ENCODE results near the gene AGK. TPM values are rescaled to one million over a fixed set of nuclear protein-coding genes. Genes with fewer than 3 reads are reported as not detected.
A peak's percentile ranks its signal among the peaks of the same experiment; 100 is the strongest.

Gene AGK
- total RNA-seq, 2 experiments from 2014 or later, result 41.0 to 41.2 TPM

- no peak for ATAC-seq
- DNase-seq, result no peak
- H3K9me3 Mint-ChIP-seq (ENCODE audit: insufficient read depth), result no peaks in the 10 kb centered on the region
- H3K27ac Mint-ChIP-seq, result no peak overlapping the region
- ChIA-PET CTCF (interaction anchor here (1.5 to 15.1 kb wide), 3 partner anchors 50 to 133 kb away, joined by 4 to 187 read pairs (median 65); partner anchors contain the start of gene SSBP1), POLR2A (interaction anchor here (2.6 kb wide), 1 partner anchor 87 kb away, joined by 8 read pairs; the partner anchor contains the start of gene SSBP1)
- H3K4me3 Mint-ChIP-seq, result no peak overlapping the region
- H3K4me1 Mint-ChIP-seq (ENCODE audit: low read depth), result peaks cover 6% of the 10 kb centered on the region
- peaks cover 24% of the 10 kb centered on the region for H3K36me3 Mint-ChIP-seq (ENCODE audit: low read depth)
- no peaks in the 10 kb centered on the region for H3K27me3 Mint-ChIP-seq (ENCODE audit: low read depth)
These were observed 100.2 kb downstream of the AGK start for GRCh38 chr7:141651417-141651816.

DNA sequence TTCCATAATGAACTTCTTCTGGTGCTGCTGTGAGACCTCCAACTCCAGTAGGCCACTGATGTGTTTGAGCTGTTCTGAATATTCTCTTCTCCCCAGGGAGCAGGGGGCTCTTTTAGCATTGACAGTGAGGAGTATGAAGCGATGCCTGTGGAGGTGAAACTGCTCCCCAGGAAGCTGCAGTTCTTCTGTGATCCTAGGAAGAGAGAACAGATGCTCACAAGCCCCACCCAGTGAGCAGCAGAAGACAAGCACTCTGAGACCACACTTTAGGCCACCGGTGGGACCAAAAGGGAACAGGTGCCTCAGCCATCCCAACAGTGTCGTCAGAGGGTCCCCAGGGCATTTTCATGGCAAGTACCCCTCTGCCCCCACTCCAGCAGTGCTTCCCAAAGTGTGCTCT lies 101.5 kb downstream of the AGK start:
- no peak for ATAC-seq
- no peak for DNase-seq
- POLR2A ChIA-PET, result interaction anchor here (2.6 kb wide), 1 partner anchor 86 kb away, joined by 8 read pairs; the partner anchor contains the start of gene SSBP1
- H3K4me3 Mint-ChIP-seq, result no peak overlapping the region
- no peak overlapping the region for H3K27ac Mint-ChIP-seq
- peaks cover 26% of the 10 kb centered on the region for H3K36me3 Mint-ChIP-seq (ENCODE audit: low read depth)
- CTCF ChIA-PET, result interaction anchor here (1.0 to 15.1 kb wide), 5 partner anchors 9 to 132 kb away, joined by 4 to 187 read pairs (median 4); partner anchors contain the start of gene SSBP1
- peaks cover 6% of the 10 kb centered on the region for H3K4me1 Mint-ChIP-seq (ENCODE audit: low read depth)
- no peaks in the 10 kb centered on the region for H3K27me3 Mint-ChIP-seq (ENCODE audit: low read depth)
- no peaks in the 10 kb centered on the region for H3K9me3 Mint-ChIP-seq (ENCODE audit: insufficient read depth)

DNA sequence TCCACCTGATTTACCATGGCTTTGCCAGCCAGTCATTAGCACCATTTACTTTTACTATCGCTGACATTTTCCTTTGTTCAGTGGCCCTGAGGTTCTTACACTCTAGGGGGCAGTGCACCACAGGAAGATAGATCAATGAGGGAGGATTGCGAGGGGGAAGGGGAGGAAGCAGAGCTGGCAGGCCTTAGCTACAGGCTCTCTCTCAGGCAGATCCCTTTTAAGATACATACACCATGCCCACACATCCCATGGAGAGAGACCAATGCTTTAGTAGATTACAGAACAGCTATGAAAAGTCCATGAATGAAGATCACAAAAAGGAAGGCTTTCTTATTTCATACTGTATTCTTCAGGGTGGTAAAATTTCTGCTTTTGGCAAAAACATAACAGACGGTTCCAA lies 103.3 kb downstream of the AGK start:
- Mint-ChIP-seq H3K9me3 (ENCODE audit: insufficient read depth) (no peaks in the 10 kb centered on the region), H3K36me3 (ENCODE audit: low read depth) (peaks cover 22% of the 10 kb centered on the region), H3K4me3 (no peak overlapping the region), H3K27me3 (ENCODE audit: low read depth) (no peaks in the 10 kb centered on the region), H3K4me1 (ENCODE audit: low read depth) (peaks cover 6% of the 10 kb centered on the region), H3K27ac (peak overlapping the region; percentile 17)
- ChIA-PET CTCF (interaction anchor here (0.6 to 15.1 kb wide), 40 partner anchors 9 to 640 kb away, joined by 3 to 187 read pairs (median 5); partner anchors contain the start of genes DENND11, MRPS33 and SSBP1), POLR2A (interaction anchor here (0.6 to 2.5 kb wide), 2 partner anchors 52 to 83 kb away, joined by 3 to 10 read pairs; partner anchors contain the start of gene SSBP1)
- peak; percentile 78 for DNase-seq
- ATAC-seq, result peak; percentile 89

- CTCF ChIA-PET, result interaction anchor here (1.2 to 15.1 kb wide), 3 partner anchors 10 to 78 kb away, joined by 3 to 187 read pairs (median 5); partner anchors contain the start of gene SSBP1
- no peaks in the 10 kb centered on the region for H3K27me3 Mint-ChIP-seq (ENCODE audit: low read depth)
- H3K4me3 Mint-ChIP-seq, result no peak overlapping the region
- no peak overlapping the region for H3K27ac Mint-ChIP-seq
- no peaks in the 10 kb centered on the region for H3K9me3 Mint-ChIP-seq (ENCODE audit: insufficient read depth)
- DNase-seq, result no peak
- peaks cover 32% of the 10 kb centered on the region for H3K36me3 Mint-ChIP-seq (ENCODE audit: low read depth)
- ATAC-seq, result no peak
- POLR2A ChIA-PET, result no interaction called here
- peaks cover 24% of the 10 kb centered on the region for H3K4me1 Mint-ChIP-seq (ENCODE audit: low read depth)
These were observed 108.3 kb downstream of the AGK start for GRCh38 chr7:141659501-141659900.

DNA sequence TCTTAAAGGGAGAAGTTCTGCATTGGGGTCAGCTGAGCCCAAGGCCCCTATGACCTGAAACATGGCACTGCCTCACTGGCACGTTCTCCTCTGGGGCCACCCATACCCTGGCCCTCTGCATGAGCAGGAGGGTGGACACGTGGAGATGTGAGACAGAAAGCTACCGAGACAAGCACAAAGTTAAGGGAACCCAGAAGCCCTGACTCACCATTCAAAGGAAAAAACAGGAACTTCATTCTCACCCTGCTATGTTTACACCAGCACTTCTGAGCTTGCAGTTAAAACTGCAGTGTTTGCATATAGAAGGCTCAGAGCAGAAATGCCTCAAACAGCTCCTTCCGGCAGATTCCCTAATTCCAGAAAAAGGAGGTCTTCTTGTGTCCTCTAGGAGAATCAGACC lies 109.0 kb downstream of the AGK start:
- Mint-ChIP-seq H3K36me3 (ENCODE audit: low read depth) (peaks cover 30% of the 10 kb centered on the region), H3K4me3 (no peak overlapping the region), H3K9me3 (ENCODE audit: insufficient read depth) (no peaks in the 10 kb centered on the region), H3K4me1 (ENCODE audit: low read depth) (peaks cover 21% of the 10 kb centered on the region), H3K27ac (peak overlapping the region; percentile 6), H3K27me3 (ENCODE audit: low read depth) (no peaks in the 10 kb centered on the region)
- ATAC-seq, result no peak
- DNase-seq, result no peak
- CTCF ChIA-PET, result interaction anchor here (0.9 to 15.1 kb wide), 2 partner anchors 19 to 77 kb away, joined by 3 to 187 read pairs; partner anchors contain the start of gene SSBP1
- POLR2A ChIA-PET, result interaction anchor here (1.2 kb wide), 1 partner anchor 41 kb away, joined by 3 read pairs; no protein-coding TSS in a partner anchor

DNA sequence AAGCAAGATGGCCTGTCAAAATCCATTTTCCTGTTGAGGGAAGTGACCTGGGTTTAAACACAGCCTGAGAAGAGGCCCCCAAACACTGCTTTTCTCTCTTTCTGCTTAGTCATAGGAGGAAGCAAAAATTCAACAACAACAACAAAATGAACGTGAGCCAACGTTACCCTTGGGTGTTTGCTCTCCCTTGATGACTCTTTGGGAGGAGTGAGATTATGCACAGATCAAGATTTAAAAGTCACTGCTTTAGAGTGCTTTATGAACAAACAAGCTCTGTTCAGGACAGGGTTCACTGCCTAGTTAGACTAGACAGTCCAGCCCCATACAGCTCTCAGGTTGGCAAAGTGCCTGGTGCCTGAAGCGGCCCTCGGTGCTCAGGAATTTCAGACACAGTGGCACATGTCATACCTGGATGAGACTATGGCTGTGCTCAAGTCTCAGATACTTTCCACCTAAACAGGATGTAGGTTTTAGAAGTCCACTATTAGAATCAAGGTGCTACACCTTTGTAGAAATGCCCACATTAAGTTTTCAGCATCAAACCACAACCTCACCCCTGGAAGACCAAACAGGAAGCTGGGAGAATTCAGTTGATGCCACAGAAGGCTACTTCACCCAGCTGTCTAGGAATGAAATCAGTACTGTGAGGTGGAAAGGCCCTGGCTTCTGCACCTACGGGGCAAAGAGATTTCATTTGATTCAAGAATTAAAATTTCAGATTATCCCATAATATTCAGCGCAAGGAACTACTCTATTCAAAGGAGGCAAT lies 112.1 kb downstream of the AGK start:
- peak overlapping the region; percentile 56 for H3K27ac Mint-ChIP-seq
- DNase-seq (no peak), ATAC-seq (peak; percentile 18)
- H3K36me3 Mint-ChIP-seq (ENCODE audit: low read depth), result peaks cover 28% of the 10 kb centered on the region
- no peaks in the 10 kb centered on the region for H3K9me3 Mint-ChIP-seq (ENCODE audit: insufficient read depth)
- no peaks in the 10 kb centered on the region for H3K27me3 Mint-ChIP-seq (ENCODE audit: low read depth)
- peaks cover 21% of the 10 kb centered on the region for H3K4me1 Mint-ChIP-seq (ENCODE audit: low read depth)
- CTCF ChIA-PET, result interaction anchor here (0.6 to 15.1 kb wide), 6 partner anchors 9 to 75 kb away, joined by 3 to 187 read pairs (median 4); partner anchors contain the start of genes SSBP1 and WEE2
- POLR2A ChIA-PET, result interaction anchor here (1.3 kb wide), 1 partner anchor 38 kb away, joined by 3 read pairs; no protein-coding TSS in a partner anchor
- no peak overlapping the region for H3K4me3 Mint-ChIP-seq

GRCh38 chr7:141664450-141664849 lies 113.2 kb downstream of the AGK start:
- H3K27ac Mint-ChIP-seq, result no peak overlapping the region
- no peaks in the 10 kb centered on the region for H3K27me3 Mint-ChIP-seq (ENCODE audit: low read depth)
- peaks cover 21% of the 10 kb centered on the region for H3K4me1 Mint-ChIP-seq (ENCODE audit: low read depth)
- DNase-seq, result no peak
- H3K9me3 Mint-ChIP-seq (ENCODE audit: insufficient read depth), result no peaks in the 10 kb centered on the region
- peaks cover 31% of the 10 kb centered on the region for H3K36me3 Mint-ChIP-seq (ENCODE audit: low read depth)
- ChIA-PET POLR2A (no interaction called here), CTCF (interaction anchor here (1.4 to 2.2 kb wide), 2 partner anchors 10 to 73 kb away, joined by 4 to 11 read pairs; partner anchors contain the start of gene SSBP1)
- ATAC-seq, result no peak
- no peak overlapping the region for H3K4me3 Mint-ChIP-seq

GRCh38 chr7:141665208-141666035 lies 114.2 kb downstream of the AGK start:
- Mint-ChIP-seq H3K27me3 (ENCODE audit: low read depth) (no peaks in the 10 kb centered on the region), H3K4me3 (no peak overlapping the region), H3K9me3 (ENCODE audit: insufficient read depth) (no peaks in the 10 kb centered on the region), H3K4me1 (ENCODE audit: low read depth) (peaks cover 19% of the 10 kb centered on the region), H3K27ac (peak overlapping the region; percentile 43), H3K36me3 (ENCODE audit: low read depth) (peaks cover 31% of the 10 kb centered on the region)
- ATAC-seq (no peak), DNase-seq (no peak)
- CTCF ChIA-PET, result interaction anchor here (2.0 to 2.5 kb wide), 2 partner anchors 11 to 73 kb away, joined by 5 to 14 read pairs; partner anchors contain the start of gene SSBP1
- POLR2A ChIA-PET, result no interaction called here

- ChIA-PET POLR2A (no interaction called here), CTCF (interaction anchor here (1.0 to 2.5 kb wide), 3 partner anchors 9 to 72 kb away, joined by 4 to 14 read pairs (median 5); partner anchors contain the start of gene SSBP1)
- H3K4me3 Mint-ChIP-seq, result no peak overlapping the region
These were observed 114.9 kb downstream of the AGK start for GRCh38 chr7:141666071-141666470.

GRCh38 chr7:141668853-141669252 lies 117.6 kb downstream of the AGK start:
- H3K4me3 Mint-ChIP-seq, result no peak overlapping the region
- ChIA-PET CTCF (interaction anchor here (1.0 to 1.4 kb wide), 2 partner anchors 14 to 15 kb away, joined by 3 to 4 read pairs; no protein-coding TSS in a partner anchor), POLR2A (interaction anchor here (0.6 to 1.6 kb wide), 2 partner anchors 33 to 48 kb away, joined by 3 read pairs; partner anchors contain the start of gene DENND11)
- peaks cover 32% of the 10 kb centered on the region for H3K36me3 Mint-ChIP-seq (ENCODE audit: low read depth)
- no peaks in the 10 kb centered on the region for H3K9me3 Mint-ChIP-seq (ENCODE audit: insufficient read depth)
- peaks cover 1% of the 10 kb centered on the region for H3K4me1 Mint-ChIP-seq (ENCODE audit: low read depth)
- ATAC-seq (no peak), DNase-seq (no peak)
- no peaks in the 10 kb centered on the region for H3K27me3 Mint-ChIP-seq (ENCODE audit: low read depth)
- no peak overlapping the region for H3K27ac Mint-ChIP-seq

More at GRCh38 chr7:141666071-141666470, 114.9 kb downstream of the AGK start:
- H3K27ac Mint-ChIP-seq, result peak overlapping the region; percentile 43
- no peaks in the 10 kb centered on the region for H3K9me3 Mint-ChIP-seq (ENCODE audit: insufficient read depth)
- H3K36me3 Mint-ChIP-seq (ENCODE audit: low read depth), result peaks cover 32% of the 10 kb centered on the region
- ATAC-seq (no peak), DNase-seq (no peak)
- H3K4me1 Mint-ChIP-seq (ENCODE audit: low read depth), result peaks cover 16% of the 10 kb centered on the region
- no peaks in the 10 kb centered on the region for H3K27me3 Mint-ChIP-seq (ENCODE audit: low read depth)
